ENCODE results near the gene SLC35F3.

SLC35F3 gene

GRCh38 chr1:234001817-234002216 is 97.3 kb downstream of the SLC35F3 start:
- no peak overlapping the region for H3K27ac ChIP-seq
- TF ChIP-seq, protein P1, sequence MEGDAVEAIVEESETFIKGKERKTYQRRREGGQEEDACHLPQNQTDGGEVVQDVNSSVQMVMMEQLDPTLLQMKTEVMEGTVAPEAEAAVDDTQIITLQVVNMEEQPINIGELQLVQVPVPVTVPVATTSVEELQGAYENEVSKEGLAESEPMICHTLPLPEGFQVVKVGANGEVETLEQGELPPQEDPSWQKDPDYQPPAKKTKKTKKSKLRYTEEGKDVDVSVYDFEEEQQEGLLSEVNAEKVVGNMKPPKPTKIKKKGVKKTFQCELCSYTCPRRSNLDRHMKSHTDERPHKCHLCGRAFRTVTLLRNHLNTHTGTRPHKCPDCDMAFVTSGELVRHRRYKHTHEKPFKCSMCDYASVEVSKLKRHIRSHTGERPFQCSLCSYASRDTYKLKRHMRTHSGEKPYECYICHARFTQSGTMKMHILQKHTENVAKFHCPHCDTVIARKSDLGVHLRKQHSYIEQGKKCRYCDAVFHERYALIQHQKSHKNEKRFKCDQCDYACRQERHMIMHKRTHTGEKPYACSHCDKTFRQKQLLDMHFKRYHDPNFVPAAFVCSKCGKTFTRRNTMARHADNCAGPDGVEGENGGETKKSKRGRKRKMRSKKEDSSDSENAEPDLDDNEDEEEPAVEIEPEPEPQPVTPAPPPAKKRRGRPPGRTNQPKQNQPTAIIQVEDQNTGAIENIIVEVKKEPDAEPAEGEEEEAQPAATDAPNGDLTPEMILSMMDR (conservative IDR thresholded peaks at IDR 0.05), result no peak

DNA sequence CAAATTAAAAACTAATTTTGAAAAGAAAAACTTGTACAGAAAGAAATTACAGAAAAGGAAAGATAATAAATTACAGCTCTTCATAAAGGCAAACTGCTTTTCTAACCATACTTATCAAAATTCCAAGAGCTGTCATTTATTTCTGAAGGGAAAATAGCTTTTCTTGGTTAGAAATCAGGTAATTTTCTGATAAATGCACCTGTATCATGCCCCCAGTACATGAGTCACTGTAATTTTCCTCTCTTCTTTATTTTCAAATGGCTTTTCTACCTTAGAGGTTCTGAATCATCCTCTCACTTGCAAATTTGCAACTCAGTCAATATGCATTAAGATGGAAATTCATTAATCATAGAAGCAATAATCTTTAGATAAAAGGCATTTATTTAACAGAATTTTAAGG is 100.1 kb downstream of the SLC35F3 start:
- TF ChIP-seq, protein P1 (conservative IDR thresholded peaks at IDR 0.05), result no peak
- H3K27ac ChIP-seq, result no peak overlapping the region

- H3K27ac ChIP-seq, result peak overlapping the region; percentile 49; the same call in 1 of the 2 replicates
- TF ChIP-seq, protein P1 (conservative IDR thresholded peaks at IDR 0.05), result no peak
These were observed 103.2 kb downstream of the SLC35F3 start for GRCh38 chr1:234007684-234008083.

- TF ChIP-seq, protein P1 (conservative IDR thresholded peaks at IDR 0.05), result no peak
- H3K27ac ChIP-seq, result no peak overlapping the region
These were observed 104.1 kb downstream of the SLC35F3 start for GRCh38 chr1:234008591-234008990.

DNA sequence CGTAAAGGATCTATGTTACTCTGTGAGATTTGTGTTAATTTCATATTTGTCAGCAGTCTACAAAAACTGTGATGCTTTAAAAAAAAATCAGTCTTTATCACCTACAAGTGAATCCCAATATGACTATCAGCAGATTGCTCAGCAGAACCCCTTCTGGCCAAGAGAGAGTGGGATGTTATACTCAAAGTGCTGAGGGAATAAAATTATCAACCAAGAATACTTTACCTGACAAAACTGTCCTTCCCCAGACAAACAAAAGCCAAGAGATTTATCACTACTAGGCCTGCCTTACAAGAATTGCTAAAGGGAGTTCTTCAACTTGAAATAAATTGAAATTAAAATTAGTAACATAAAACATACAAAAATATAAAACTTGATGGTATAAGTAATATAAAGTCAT is 105.2 kb downstream of the SLC35F3 start:
- TF ChIP-seq, protein P1 (conservative IDR thresholded peaks at IDR 0.05), result no peak
- no peak overlapping the region for H3K27ac ChIP-seq

DNA sequence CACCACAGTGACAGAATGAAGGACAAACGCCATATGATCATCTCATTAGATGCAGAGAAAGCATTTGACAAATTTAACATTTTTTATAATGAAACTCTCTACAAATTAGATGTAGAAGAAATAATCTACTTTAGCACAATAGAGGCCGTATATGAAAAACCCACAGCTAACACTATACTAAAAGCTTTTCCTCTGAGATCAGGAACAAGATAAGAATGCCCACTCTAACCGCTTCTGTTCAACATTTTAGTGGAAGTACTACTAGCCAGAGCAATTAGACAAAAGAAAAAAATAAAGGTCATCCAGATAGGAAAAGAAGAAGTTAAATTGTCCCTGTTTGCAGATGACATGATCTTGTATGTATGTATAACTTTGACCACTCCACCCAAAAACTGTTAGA is 109.7 kb downstream of the SLC35F3 start:
- no peak overlapping the region for H3K27ac ChIP-seq
- TF ChIP-seq, protein P1 (conservative IDR thresholded peaks at IDR 0.05), result no peak

DNA sequence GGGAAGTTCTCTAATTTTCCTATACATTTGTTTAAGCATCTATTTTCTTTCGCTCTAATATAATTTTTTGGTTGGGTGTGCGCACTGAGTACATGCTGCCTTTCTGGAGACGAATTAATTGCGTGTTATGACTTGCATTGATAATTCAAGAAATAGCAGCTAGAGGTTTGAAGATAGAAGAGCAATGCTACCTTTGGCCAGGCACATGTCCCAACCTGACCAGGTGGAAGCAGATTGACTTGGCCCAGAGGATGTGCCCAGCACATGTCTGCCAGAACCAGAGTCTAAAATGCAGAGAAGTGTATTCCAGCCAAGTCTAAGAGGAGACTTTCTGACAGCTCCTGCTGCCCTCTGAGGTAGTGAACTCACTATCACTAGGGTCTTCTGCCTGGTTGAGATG is 114.3 kb downstream of the SLC35F3 start:
- no peak overlapping the region for H3K27ac ChIP-seq
- TF ChIP-seq, protein P1 (conservative IDR thresholded peaks at IDR 0.05), result no peak

DNA sequence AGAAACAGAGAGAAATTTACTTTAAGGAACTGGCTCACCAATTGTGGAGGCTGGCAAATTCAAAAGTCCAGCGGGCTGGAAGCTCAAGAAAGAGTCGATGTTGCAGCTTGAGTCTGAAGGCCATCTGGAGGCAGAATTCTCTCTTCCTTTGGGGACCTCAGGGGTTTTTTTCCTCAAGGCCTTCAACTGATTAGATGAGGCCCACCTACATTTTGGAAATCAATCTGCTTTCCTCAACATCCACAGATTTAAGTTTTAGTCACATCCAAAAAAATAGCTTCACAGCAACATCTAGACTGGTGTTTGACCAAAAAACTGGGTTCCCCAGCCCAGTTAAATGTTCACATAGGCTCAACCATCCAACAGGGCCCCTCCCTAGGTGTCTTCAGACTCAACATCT is 114.9 kb downstream of the SLC35F3 start:
- TF ChIP-seq, protein P1 (conservative IDR thresholded peaks at IDR 0.05), result no peak
- H3K27ac ChIP-seq, result no peak overlapping the region

All from VCaP (cell line).